GM18909 (cell line): ENCODE measurements around the gene LUC7L3.
A peak's percentile ranks its signal among the peaks of the same experiment; 100 is the strongest.

Experiments used
- ATAC-seq: cut with Tn5 transposase; IDR thresholded peaks from one replicate; pipeline ENCODE4 v1.9.1; 2021; ENCODE audit warnings: mild to moderate bottlenecking; ENCODE audit not compliant: unreplicated experiment, poor library complexity

LUC7L3 gene

DNA sequence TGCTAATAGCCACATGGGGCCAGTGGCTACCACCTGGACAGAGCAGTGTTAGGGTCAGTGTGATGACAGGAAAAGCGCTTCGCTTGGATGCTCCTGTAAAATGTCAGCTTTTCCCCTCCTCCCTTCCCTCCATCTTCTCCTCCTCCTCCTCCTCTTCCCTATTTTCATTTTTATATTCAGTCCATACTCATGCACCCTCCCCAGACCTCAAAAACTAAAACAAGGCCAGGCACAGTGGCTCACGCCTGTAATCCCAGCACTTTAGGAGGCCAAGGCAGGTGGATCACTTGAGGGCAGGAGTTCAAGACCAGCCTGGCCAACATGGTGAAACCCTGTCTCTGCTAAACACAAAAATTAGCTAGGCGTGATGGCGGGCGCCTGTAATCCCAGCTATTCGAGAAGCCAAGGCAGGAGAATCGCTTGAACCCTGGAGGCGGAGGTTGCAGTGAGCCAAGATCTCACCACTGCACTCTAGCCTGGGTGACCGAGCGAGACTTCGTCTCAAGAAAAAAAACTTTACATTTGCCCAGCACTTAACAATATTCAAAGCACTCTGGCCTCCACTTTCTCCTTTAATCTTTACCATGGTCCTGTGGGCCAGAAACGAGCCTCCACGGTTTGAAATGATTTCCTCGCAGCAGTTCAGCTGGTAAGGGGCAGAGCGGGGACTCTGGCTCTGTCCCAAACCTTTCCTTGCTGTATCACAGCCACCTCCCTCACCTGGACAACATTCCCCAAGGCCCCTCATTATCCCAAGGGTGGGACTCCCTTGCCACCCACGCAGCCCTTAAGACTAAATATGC lies 33.5 kb upstream of the LUC7L3 start:
- no peak for ATAC-seq

DNA sequence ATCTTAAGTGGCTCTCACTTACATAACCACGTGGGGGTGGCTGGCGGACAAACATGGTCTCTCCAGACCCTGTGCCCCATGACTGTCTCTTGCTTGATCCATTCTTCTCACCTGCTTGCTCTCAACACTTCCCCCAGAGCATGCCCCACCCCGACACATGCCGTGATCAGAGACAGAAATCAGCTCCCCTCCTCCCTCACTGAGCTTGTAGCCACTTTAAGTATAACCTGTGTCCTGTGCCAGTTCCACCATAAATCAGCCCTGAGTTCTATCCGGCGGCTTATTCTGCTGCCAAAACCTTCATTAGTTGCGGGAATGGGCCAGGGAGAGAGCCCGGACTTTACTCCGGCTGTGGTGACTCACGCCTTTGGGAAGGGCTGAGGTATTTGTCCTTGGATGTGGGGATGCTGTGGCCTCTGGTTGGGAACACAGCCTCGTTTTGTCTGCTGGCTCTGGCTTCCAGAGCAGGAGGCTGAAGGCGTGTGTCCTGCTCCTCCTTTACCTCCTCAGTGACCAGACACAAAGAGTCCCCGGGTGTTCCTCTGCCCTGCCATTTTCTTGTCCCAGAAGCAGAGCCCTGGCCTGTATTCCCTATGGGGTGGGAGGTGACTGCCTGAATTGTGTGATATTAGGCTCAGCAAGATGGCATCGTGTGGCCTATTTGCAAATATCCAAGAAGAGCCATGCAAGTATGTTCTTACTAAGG lies 32.8 kb upstream of the LUC7L3 start:
- ATAC-seq = no peak

DNA sequence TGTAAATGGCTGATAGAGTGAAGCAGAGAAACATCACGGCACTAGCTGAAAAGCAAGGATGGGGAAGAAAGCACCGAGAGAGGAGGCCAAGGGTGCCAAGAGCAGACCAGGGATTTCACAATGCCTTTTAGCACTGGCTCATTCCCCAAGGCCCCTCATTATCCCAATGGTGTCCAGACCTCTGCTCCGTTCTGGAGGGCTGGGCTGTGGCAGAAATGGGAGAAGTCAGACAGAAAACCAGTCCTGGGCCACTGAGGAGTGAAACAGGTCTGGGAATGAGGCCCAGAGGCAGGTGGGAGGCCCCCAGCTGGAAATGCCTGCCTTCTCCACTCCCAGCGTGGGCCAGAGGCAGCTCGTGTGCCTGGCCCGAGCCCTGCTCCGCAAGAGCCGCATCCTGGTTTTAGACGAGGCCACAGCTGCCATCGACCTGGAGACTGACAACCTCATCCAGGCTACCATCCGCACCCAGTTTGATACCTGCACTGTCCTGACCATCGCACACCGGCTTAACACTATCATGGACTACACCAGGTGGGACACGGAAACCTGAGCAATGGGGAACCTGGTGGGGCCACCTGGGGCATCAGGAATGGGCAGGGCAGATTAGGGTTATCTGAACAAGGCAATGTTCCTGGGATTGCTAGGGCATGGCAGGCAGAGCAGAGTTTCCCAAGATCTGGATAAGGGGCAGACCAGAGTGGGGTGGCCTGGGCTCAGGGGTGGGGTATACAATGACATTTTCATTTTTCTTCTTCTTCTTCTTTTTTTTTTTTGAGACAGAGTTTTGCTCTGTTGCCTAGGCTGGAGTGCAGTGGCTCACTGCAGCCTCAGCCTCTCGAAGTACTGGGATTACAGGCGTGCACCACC lies 32.0 kb upstream of the LUC7L3 start:
- no peak for ATAC-seq

DNA sequence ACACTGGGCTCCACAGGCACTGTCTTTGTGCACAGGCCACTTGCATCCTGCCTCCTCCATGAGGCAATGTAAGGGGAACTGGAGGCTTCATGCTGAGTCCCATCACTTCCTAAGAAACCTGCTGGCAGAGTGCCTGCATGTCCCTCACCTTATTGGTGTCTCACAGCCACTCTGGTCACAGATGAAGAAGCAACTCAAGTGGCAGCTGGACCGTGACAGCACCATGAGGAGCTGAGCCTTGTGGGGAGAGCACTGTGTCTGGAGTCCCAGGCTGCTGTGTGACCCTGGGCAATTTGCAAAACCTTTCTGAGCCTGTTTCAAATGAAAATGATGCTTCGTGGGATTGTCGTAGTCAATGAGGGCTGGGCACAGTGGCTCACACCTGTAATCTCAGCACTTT lies 31.2 kb upstream of the LUC7L3 start:
- no peak for ATAC-seq

DNA sequence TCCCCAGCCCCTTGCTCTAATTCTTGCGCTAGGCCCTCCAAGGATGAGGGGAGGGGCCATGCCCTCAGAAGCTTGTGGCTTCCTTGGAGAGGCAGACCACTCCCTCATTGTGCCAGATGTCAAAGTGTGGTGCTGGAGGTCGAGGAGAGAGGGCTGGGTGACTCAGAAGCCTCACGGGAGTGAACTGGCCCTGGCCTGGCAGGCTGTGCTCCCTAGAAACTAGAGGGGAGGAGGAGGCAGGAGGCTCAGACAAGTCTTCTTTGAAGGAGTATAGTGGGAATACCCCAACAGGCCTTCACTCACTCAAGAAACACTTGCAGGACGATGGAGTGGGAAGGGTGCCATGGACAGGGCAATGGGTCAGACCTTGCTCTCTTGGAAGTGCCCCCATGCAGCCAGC lies 30.2 kb upstream of the LUC7L3 start:
- no peak for ATAC-seq

DNA sequence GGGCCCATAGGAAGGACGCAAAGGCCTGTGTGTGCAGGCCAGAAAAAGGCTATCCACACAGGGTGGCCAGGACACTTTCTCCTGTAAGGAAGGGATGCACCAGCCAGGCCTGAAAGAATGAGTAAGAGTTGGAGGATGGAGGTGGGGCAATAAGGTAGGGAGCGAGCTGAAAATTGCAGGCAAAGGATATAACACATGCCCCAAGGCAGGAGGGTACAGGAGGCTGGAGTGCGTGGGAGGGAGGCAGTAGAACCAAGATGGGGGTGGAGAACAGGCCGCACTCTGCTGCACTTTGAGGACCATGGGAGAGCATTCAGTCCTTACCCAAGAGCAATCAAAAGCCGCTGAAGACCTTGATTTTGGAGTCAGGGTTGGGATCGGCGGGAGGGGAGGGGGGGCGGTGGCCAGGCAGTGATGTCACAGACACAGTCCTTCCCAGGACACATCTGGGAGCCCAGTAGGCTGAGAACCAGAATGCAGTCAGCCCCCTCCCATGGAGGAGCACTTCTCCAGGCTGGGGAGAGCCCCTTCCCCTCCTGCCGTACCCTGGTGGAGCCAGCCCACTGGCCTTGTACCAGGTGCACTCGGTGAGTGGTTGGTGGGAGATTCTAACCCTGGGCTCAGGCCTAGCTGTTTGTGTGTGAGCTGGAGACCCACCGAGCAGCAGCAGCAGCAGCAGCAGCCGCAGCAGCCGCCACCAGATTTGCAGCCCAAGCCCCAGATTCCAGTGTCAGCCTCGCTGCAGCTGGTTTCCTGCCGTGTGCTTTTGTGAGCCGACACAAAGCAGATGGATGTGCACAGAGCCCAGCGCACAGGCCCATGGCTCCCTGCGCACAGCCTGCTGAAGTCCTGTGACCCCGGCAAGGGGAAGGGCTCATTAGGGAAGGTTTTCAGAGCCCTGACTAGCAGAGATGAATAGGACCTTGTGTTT lies 29.2 kb upstream of the LUC7L3 start:
- no peak for ATAC-seq

DNA sequence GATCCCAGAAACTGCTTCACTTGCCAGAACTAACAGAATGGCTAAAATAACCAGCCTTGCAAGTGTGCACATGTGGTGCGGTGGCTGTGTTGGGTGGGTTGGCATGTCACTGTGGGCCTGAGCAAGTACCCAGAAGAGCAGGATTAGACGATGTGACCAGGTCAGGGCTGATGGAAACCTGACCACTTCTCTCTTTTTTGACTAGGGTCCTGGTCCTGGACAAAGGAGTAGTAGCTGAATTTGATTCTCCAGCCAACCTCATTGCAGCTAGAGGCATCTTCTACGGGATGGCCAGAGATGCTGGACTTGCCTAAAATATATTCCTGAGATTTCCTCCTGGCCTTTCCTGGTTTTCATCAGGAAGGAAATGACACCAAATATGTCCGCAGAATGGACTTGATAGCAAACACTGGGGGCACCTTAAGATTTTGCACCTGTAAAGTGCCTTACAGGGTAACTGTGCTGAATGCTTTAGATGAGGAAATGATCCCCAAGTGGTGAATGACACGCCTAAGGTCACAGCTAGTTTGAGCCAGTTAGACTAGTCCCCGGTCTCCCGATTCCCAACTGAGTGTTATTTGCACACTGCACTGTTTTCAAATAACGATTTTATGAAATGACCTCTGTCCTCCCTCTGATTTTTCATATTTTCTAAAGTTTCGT lies 28.4 kb upstream of the LUC7L3 start:
- ATAC-seq = no peak

DNA sequence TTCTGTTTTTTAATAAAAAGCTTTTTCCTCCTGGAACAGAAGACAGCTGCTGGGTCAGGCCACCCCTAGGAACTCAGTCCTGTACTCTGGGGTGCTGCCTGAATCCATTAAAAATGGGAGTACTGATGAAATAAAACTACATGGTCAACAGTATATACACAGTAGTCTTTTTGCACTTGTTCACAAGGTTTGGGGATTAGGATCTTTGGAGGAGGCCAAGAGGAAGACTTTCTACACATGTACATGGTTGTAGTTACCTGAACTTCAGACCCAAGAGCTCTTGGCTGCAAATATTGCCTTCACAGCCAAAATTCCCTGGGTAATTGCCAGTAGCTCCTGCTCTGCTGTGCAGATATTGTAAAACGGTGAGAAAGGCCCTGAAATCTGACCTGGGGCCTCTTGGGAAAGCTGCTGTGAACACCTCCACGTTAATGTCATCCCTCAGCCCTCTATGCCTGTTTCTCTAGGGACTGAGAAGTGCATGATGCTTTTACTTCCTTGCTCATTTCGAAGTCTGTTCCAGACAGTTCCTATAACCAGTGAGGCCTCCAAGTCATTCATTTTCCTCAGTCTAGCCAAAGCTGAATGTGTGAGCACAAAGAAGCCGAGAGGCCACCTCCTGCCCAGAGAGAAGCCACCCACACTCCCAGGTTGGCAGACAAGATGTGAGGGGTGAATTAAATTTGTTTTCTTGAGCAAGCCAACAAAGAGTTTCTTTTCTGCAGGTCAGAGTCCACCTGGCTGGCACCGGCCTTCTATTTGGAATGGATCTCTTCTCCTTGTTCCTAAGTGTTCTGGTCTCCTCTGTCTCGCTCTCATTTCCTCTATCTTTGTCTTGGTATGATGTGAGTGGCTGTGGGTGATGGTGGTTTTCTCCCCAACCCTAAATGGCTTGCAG lies 27.6 kb upstream of the LUC7L3 start:
- no peak for ATAC-seq

DNA sequence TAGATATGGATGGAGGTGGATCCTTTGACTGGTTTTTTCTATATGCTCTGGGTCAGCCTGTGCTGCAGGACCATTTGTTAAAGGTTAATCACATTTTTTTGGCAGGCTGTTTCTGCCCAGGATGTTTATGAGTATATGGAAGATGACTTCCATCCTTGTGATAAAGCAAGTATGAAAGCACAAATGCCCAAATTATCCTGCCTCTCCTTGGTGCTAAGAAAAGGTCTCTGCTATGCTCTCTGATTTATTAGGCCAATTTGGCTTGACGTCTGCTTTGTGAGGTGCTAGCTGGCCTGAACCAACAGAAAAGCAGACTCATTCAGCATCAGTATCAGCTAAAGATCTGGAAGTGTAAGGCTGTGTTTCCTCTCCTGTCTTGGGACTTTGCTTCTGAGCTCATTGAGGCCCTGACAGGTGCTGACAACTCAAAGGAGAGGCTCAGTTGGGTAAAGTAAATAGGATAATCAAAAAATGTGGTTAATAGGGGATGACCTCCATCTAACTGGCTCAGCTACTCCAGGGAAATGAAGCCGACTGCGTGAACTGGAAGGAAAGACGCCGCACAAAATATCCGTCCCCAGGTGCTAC lies 26.9 kb upstream of the LUC7L3 start:
- no peak for ATAC-seq

DNA sequence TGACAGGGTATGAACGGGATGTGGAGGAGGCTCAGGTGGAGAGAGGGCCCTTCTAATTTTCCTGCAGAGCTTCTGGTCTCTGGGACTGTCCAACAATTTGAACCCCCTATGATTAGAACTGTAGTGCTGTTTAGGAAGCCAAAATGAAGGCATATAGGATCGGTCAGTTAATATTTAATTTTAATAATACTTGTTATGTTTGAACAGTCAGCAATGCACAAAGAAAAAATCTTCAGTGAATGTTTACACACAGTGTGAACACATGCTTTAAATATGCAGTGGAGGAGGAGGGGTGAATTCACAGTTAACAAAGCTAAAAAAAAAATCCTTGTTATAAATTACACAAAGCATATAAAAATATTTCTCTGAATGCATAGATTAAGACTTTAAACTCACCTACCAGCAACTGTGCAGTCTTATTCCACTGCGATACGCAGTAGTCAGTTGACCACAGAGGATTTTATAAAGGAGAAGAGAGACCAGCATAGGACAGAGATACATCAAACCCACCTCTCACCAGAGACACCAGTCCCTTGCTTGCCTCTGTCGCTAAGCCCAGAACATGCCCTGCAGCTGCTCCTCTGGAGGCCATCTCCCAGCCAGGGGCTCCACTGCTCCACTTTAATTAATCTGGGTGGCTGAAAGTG lies 26.2 kb upstream of the LUC7L3 start:
- ATAC-seq = no peak

DNA sequence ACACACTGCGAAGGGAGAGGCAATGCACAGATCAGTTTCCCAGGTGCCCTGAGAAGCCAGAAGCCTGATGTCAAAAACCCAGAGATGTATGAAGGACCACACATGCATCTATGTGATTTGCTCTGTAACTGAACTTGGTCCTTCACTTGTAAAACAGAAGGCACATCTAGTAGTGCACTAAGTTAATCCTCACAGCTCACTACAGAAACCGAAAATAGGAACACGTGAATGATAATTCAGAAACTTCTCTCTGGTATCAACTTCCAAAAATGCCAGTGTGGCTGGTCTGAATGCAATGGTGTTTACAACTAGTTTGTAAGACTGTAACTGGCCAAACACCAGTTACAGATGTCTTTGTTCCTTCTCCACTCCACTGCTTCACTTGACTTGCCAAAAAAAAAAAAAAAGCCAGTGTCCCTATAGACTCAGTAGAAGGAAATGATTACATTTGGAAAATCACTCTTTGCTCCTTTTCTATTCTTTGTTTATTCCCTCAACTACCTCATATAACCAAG lies 23.0 kb upstream of the LUC7L3 start:
- no peak for ATAC-seq

DNA sequence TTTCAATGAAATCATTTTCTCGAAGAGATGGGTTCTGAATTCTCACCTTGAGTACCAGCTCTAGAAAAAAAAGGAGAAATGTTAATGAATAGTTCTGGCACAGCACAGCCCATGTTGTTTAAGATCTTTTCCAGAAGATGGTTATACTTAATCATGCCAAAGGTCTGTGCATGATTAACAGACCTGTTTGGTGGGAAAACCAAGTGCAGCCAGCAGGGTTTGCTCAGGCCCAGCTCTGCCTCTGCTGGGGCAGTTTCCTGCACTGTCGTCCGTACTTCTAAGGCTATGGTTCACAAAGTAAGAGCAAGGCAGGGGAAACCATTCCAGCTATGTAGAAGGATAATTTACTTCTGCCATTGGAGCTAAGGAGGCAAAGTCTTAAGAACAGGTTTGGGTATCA lies 22.3 kb upstream of the LUC7L3 start:
- no peak for ATAC-seq

DNA sequence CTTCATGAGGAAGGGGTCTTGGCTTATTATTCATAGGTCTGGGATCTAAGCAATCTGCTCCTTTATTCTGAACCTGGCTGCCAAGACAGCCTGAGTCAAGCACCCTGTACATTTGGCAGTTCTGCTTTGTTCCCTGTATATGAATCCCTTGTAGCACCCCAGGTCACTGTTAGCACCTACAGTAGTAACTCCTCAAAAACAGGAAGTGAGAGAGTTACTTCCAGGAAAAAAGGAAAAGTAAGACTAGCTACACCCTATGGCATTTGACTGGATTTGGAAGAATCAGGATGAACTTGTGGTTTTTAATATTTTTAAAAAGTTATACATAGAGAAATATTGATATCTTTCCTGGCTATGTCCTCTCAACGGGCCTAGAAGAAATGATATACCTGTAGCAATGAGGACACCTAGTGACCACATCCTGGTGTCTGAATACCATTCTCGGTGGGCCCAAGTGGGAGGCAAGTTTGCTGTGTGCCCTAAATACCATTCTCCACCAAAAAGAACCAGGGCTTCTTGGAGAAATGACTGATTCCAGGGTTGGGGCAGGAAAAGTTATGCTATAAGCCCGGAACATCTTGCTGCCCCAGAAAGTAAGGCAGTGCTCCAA lies 21.6 kb upstream of the LUC7L3 start:
- ATAC-seq = no peak

DNA sequence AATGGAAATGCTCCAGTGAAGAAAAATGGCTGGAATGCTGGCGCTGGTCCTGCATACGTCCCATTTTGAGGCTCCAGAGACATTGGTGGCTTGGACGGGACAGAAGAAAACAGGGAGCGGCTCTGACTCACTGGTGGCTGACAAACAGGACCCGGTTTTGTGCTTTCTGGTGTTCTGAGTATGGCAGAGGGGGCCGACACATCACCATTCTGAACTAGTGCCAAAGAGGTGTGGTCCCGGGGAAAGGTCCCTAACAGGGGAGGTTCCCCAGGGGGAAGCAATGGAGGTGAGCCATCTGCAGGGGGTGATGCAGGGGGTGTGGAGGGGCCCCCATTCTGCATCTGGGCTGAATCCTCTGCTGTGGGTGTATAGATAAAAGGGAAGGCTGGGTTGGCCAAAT lies 20.0 kb upstream of the LUC7L3 start:
- no peak for ATAC-seq

DNA sequence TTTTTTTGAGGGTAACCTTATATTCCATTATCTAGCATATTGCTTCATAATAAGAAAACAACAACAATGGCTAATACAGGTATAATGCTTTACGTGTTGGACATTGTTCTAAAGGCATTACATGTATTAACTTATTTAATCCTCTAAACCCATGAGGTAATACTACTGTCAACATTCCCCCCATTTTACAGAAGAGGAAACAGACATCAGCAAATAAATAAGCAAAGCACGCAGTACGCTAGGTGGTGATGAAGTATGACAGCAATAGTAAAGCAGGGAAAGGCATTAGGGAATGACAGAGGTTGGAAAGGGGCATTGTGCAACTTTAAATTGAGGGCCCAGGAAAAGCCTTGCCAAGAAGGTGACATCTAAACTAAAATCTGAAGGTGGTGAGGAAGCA lies 16.2 kb upstream of the LUC7L3 start:
- ATAC-seq = no peak

DNA sequence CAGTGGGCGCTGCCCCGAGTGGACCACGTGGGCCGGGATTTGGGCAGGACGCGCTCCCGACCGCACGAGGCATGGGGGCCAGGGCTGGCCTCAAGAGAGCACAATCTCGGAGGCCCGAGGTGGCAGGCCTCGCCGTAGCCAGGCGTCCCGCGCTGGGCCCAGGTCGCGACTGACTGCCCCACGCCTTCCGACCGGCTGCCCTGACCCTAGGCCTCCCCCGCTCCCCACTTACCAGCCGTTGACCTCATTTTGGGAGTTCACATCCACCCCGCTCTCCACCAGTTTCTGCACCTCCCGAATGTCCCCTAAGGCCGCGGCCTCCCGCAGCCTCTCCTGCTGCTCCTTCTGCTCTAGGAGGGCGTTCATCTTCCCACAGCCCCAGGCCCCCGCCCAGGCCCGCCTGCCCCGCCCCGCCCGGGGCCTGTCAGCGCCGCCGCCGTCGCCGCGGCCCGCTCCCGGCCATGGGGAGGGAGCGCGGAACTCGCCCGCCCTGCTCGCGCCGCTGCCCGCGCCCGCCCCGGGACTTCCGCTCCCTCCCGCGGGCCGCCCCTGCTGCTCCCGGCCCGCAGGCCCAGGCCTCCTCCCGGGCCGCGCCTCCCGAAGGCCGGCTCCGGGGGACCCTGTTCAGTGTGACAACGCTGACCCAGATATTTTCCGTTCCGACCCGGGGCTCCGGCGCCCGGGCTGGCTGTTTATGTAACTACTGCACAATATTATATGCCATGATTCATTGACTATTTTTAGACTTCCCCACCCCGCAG lies 11.9 kb upstream of the LUC7L3 start, which contains the start of gene ANKRD40:
Gene ANKRD40, minus strand, starts transcription at position 626 of the 761 bp plus-strand sequence. Its CDS starts 260 bp downstream, at position 366.
- peak; percentile 80 for ATAC-seq
